ENCODE results near the gene FANCI. TPM values are rescaled to one million over a fixed set of nuclear protein-coding genes. Genes with fewer than 3 reads are reported as not detected.
"Not testable (repeated sequence)": the region's sequence is repeated elsewhere in the genome, so short reads cannot be mapped to it uniquely, and the experiment has no call there.

Gene FANCI
- total RNA-seq, 4 donors from 2014 or later, result 5.0 to 32.3 (median 15.0) TPM

DNA sequence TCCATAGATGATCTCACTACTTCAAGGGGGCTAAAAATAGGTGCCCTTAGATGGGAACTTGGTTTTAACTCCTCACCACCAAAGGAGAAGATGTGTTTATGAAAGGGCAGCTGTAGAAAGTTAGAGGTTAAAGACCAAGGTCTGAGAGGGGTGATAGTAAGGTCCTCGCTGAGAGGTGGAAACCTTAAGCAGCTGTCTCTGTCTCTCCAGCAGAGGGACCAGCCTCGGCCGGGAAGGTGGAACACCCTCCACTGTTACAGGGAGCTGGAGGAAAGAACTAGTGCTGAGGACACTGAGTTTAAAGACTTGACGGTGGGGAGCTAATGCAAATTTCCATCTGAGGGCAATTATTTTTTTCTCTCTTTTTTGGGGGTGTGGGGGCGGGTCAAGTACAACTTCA, 13.5 kb upstream of the FANCI start:
- intact Hi-C loops (cut with DNase I), result no loop called here
- H3K27me3 ChIP-seq, result peaks cover 0 to 11% (median 0%) of the 10 kb centered on the region in 4 donors
- H3K9me3 ChIP-seq, result no peaks in the 10 kb centered on the region
- no peaks in the 10 kb centered on the region for H3K4me1 ChIP-seq
- no peaks in the 10 kb centered on the region for H3K36me3 ChIP-seq
- 40 to 55% methylated on average over 4 to 5 of the region's 5 CpGs for WGBS, 2 donors
- no peak overlapping the region for H3K4me3 ChIP-seq
- no peak overlapping the region for H3K27ac ChIP-seq
- TF ChIP-seq POLR2A (IDR thresholded peaks at IDR 0.05), result no peak
- TF ChIP-seq, protein P1, sequence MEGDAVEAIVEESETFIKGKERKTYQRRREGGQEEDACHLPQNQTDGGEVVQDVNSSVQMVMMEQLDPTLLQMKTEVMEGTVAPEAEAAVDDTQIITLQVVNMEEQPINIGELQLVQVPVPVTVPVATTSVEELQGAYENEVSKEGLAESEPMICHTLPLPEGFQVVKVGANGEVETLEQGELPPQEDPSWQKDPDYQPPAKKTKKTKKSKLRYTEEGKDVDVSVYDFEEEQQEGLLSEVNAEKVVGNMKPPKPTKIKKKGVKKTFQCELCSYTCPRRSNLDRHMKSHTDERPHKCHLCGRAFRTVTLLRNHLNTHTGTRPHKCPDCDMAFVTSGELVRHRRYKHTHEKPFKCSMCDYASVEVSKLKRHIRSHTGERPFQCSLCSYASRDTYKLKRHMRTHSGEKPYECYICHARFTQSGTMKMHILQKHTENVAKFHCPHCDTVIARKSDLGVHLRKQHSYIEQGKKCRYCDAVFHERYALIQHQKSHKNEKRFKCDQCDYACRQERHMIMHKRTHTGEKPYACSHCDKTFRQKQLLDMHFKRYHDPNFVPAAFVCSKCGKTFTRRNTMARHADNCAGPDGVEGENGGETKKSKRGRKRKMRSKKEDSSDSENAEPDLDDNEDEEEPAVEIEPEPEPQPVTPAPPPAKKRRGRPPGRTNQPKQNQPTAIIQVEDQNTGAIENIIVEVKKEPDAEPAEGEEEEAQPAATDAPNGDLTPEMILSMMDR (IDR thresholded peaks at IDR 0.05), result no peak
- no peak for DNase-seq

DNA sequence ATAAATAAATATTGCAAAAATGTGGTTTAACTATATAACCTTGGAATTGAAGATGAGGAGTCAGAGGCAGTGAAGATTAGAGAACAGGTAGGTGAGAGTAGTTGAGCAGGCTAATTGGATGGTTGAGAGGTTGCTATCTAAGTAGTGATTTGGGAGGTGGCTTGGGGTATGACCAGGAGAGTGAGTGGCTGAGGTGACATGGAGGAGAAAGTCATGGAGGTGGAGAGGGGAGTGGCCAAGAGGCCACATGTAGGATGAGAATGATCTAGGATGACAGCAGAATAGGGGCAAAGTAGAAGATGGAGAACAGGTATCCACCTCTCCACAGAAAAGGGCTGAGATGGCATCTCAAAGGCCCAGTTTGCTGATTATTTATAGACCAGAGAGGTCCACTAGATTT, 11.9 kb upstream of the FANCI start:
- H3K4me3 ChIP-seq, result no peak overlapping the region
- H3K27ac ChIP-seq, result no peak overlapping the region
- H3K27me3 ChIP-seq, result peaks cover 0 to 16% (median 0%) of the 10 kb centered on the region in 4 donors
- DNase-seq, result no peak
- intact Hi-C loops (cut with DNase I), result no loop called here
- TF ChIP-seq, protein P1 (IDR thresholded peaks at IDR 0.05), result no peak
- H3K9me3 ChIP-seq, result no peaks in the 10 kb centered on the region
- H3K4me1 ChIP-seq, result no peaks in the 10 kb centered on the region
- no peaks in the 10 kb centered on the region for H3K36me3 ChIP-seq

- DNase-seq; H3K4me3 ChIP-seq; intact Hi-C loops (cut with DNase I); H3K27me3 ChIP-seq; H3K9me3 ChIP-seq; H3K27ac ChIP-seq; H3K36me3 ChIP-seq: not testable (repeated sequence)
- 50 to 60% methylated on average over 12 of the region's 12 CpGs for WGBS, 2 donors
- peaks cover 5 to 22% (median 11%) of the 10 kb centered on the region in 3 donors for H3K4me1 ChIP-seq
These were observed 3.6 kb upstream of the FANCI start for GRCh38 chr15:89239883-89240810.

DNA sequence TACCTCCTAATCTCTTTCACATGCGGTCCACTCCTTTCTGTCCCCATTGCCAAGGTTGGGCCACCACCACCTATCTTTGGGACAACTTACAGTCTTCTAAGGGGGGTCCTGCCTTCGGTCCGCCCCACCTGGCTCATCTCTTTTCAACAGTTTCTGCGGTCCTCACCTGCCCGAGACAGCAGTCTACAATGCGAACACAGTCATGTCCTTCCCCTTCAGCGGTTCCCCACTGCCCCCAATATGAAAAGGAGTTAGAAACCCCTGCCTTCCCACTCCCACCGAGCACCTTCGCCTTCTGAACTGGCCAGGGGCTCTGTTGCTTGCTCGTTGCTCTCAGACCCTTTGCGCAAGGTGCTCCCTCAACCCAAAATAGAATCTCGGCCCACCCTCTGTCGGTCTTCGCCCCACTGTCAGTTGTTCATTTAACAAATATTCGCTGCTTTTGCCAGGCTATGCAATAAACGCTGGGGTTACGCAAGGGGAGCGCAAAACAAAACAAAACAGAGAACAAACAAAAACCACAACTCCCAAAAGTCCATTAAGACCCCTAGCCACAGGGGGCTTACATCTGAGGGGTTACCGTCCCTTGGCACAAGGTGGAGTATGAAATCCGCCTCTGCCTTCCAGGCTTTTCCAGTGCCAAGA, 611 bp upstream of the FANCI start:
- no peaks in the 10 kb centered on the region for H3K36me3 ChIP-seq
- peaks cover 8 to 22% (median 11%) of the 10 kb centered on the region in 3 donors for H3K4me1 ChIP-seq
- peak overlapping the region; percentile 68 to 81 (median 76) for H3K27ac ChIP-seq
- H3K27me3 ChIP-seq, result no peaks in the 10 kb centered on the region
- DNase-seq, result no peak
- H3K9me3 ChIP-seq, result no peaks in the 10 kb centered on the region
- intact Hi-C loops (cut with DNase I), result no loop called here
- TF ChIP-seq, protein P1 (IDR thresholded peaks at IDR 0.05), result no peak
- no peak for TF ChIP-seq POLR2A (IDR thresholded peaks at IDR 0.05)
- peak overlapping the region; percentile 58 to 96 (median 81) for H3K4me3 ChIP-seq
- 34 to 39% methylated on average over 9 to 20 of the region's 20 CpGs for WGBS, 2 donors

GRCh38 chr15:89244574-89244903, 760 bp downstream of the FANCI start:
- Histone ChIP-seq H3K9me3 (no peaks in the 10 kb centered on the region), H3K27me3 (no peaks in the 10 kb centered on the region), H3K36me3 (no peaks in the 10 kb centered on the region), H3K4me1 (peaks cover 8 to 22% (median 11%) of the 10 kb centered on the region in 3 donors), H3K4me3 (peak overlapping the region; percentile 58 to 96 (median 81)), H3K27ac (peak overlapping the region in 3 of 4 donors; percentile 68 to 80 (median 72))
- intact Hi-C loops (cut with DNase I), result no loop called here
- TF ChIP-seq, protein P1 (IDR thresholded peaks at IDR 0.05), result no peak
- TF ChIP-seq POLR2A (IDR thresholded peaks at IDR 0.05), result no peak
- 0% methylated on average over 5 of the region's 6 CpGs for WGBS, 2 donors
- no peak for DNase-seq
